OCI-LY3 (cell line): ENCODE data around the gene ZSCAN30.
"Not testable (repeated sequence)": the region's sequence is repeated elsewhere in the genome, so short reads cannot be mapped to it uniquely, and the experiment has no call there.

Source experiments
- H2AFZ ChIP-seq: fragments of 200-600, 300-600 bp; shearing (Covaris generic); 2 replicates; pipeline ENCODE4 v1.6.0; 2014; ENCODE audit warnings: antibody characterized with exemption, low read depth, low read length
- H3K27ac ChIP-seq: fragments of 200-600, 300-600 bp; sonication (generic); 2 replicates; pipeline ENCODE4 v1.5.1; 2014; ENCODE audit warnings: mild to moderate bottlenecking, low read length, moderate library complexity, mixed read lengths
- H3K27me3 ChIP-seq: fragments of 200-600, 300-600 bp; sonication (generic); 2 replicates; pipeline ENCODE4 v1.6.1; 2014; ENCODE audit warnings: low read depth, low read length, mixed read lengths
- H3K36me3 ChIP-seq: fragments of 200-600, 300-600 bp; sonication (generic); replicated peaks from 2 replicates; pipeline ENCODE3; 2014; ENCODE audit warnings: low read depth, low read length, mixed read lengths
- H3K4me1 ChIP-seq: fragments of 300-600, 200-600 bp; sonication (generic); 2 replicates; pipeline ENCODE4 v1.6.1; 2014; ENCODE audit warnings: low read length, mixed read lengths
- H3K4me2 ChIP-seq: fragments of 200-600, 300-600 bp; sonication (generic); 2 replicates; pipeline ENCODE4 v1.6.1; 2014; ENCODE audit warnings: low read length, mixed read lengths
- H3K4me3 ChIP-seq: fragments of 300-600, 200-600 bp; sonication (generic); 2 replicates; pipeline ENCODE4 v1.5.1; 2014; ENCODE audit warnings: antibody characterized with exemption, mild to moderate bottlenecking, low read length, moderate library complexity
- H3K79me2 ChIP-seq: fragments of 300-600, 200-600 bp; shearing (Covaris generic); 2 replicates; pipeline ENCODE4 v1.6.1; 2014; ENCODE audit warnings: mild to moderate bottlenecking, low read length, mixed read lengths
- H3K9ac ChIP-seq: fragments of 300-600, 200-600 bp; shearing (Covaris generic); 2 replicates; pipeline ENCODE4 v1.6.0; 2014; ENCODE audit warnings: mild to moderate bottlenecking, low read length, moderate library complexity
- H3K9me3 ChIP-seq: fragments of 200-600, 300-600 bp; shearing (Covaris generic); 2 replicates; pipeline ENCODE4 v1.6.1; 2014; ENCODE audit warnings: low read length, mixed read lengths; ENCODE audit not compliant: insufficient read depth
- H4K20me1 ChIP-seq: fragments of 200-600, 300-600 bp; sonication (generic); 2 replicates; pipeline ENCODE4 v1.6.1; 2016; ENCODE audit warnings: low read length, mixed read lengths; ENCODE audit not compliant: insufficient read depth
- EZH2phosphoT487 ChIP-seq: fragments of 200-600 bp; shearing (Covaris generic); IDR thresholded peaks from 2 replicates; pipeline ENCODE4 v1.6.1; 2018; ENCODE audit warnings: antibody characterized with exemption, mixed run types, low read depth
- TF ChIP-seq, protein P1 (sequence below): fragments of 200-600, 300-600 bp; sonication (generic); IDR thresholded peaks from 2 replicates; pipeline ENCODE4 v1.5.1; 2014; ENCODE audit warnings: antibody characterized with exemption, low read length, low read depth

ZSCAN30 gene

DNA sequence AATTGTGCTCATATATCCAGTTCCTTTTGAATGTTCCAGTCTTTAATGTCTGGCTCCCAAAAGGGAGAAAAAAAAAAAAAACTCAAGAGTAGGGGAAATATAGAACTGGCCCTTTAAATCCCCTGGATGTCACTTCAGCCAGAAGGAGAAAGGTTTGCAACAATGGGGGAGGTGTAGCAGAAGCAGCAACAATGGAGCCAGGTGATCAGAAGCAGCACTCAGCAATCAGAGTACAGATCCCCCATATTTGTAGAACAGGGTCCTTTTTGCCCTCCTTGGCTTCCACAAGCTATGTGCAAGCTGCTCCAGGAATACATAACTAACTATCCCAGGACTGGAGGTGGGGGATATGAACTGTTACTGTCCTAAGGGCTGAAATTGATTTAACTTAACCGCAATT lies 75.0 kb downstream of the ZSCAN30 start:
- no peaks in the 10 kb centered on the region for H3K27me3 ChIP-seq

GRCh38 chr18:35205746-35206458 lies 84.1 kb downstream of the ZSCAN30 start:
- H2AFZ ChIP-seq, H3K9me3 ChIP-seq, H3K4me1 ChIP-seq, H3K79me2 ChIP-seq, H3K36me3 ChIP-seq, H3K4me2 ChIP-seq, H3K4me3 ChIP-seq, H4K20me1 ChIP-seq, H3K9ac ChIP-seq, H3K27ac ChIP-seq, H3K27me3 ChIP-seq: not testable (repeated sequence)

More for the DNA sequence above, 75.0 kb downstream of the ZSCAN30 start:
- H3K4me1 ChIP-seq, result no peaks in the 10 kb centered on the region
- no peaks in the 10 kb centered on the region for H3K36me3 ChIP-seq
- H2AFZ ChIP-seq, result no peak overlapping the region
- H3K4me3 ChIP-seq, result no peak overlapping the region
- no peak overlapping the region for H3K4me2 ChIP-seq
- H3K9ac ChIP-seq, result no peak overlapping the region
- H4K20me1 ChIP-seq, result no peaks in the 10 kb centered on the region
- H3K27ac ChIP-seq, result no peak overlapping the region
- TF ChIP-seq, protein P1, sequence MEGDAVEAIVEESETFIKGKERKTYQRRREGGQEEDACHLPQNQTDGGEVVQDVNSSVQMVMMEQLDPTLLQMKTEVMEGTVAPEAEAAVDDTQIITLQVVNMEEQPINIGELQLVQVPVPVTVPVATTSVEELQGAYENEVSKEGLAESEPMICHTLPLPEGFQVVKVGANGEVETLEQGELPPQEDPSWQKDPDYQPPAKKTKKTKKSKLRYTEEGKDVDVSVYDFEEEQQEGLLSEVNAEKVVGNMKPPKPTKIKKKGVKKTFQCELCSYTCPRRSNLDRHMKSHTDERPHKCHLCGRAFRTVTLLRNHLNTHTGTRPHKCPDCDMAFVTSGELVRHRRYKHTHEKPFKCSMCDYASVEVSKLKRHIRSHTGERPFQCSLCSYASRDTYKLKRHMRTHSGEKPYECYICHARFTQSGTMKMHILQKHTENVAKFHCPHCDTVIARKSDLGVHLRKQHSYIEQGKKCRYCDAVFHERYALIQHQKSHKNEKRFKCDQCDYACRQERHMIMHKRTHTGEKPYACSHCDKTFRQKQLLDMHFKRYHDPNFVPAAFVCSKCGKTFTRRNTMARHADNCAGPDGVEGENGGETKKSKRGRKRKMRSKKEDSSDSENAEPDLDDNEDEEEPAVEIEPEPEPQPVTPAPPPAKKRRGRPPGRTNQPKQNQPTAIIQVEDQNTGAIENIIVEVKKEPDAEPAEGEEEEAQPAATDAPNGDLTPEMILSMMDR, result no peak
- TF ChIP-seq EZH2phosphoT487, result no peak
- no peaks in the 10 kb centered on the region for H3K79me2 ChIP-seq
- no peaks in the 10 kb centered on the region for H3K9me3 ChIP-seq

DNA sequence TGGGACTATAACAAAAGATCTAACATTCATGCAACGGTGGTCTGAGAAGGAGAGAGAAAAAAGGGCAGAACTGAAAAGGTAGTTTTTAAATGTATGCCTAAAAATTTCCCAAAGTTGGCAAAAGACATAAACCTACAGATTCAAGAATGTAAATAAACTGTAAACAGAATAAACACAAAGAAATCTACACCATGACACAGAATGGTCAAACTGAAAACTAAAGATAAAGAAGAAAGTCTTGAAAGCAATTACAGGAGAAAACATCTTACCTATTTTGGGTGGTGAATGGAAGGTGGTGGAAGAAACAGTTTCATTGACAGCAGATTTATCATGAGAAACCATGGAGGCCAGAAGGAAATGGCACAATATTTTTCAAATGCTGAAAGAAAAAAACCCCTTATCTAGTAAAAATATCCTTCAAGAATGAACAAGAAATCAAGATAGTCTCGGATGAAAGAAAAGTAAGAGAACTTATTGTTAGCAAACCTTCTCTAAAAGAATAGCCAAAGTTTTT lies 84.8 kb downstream of the ZSCAN30 start:
- Histone ChIP-seq H4K20me1 (no peaks in the 10 kb centered on the region), H3K4me3 (no peak overlapping the region), H3K4me1 (no peaks in the 10 kb centered on the region), H3K9ac (no peak overlapping the region), H3K27me3 (no peaks in the 10 kb centered on the region), H3K36me3 (peaks cover 3% of the 10 kb centered on the region), H3K4me2 (no peak overlapping the region), H3K79me2 (no peaks in the 10 kb centered on the region), H3K9me3 (0 out of 2 replicates have a peak, but pooled peaks cover 3% of the 10 kb centered on the region), H3K27ac (no peak overlapping the region), H2AFZ (no peak overlapping the region)
- no peak for TF ChIP-seq EZH2phosphoT487

DNA sequence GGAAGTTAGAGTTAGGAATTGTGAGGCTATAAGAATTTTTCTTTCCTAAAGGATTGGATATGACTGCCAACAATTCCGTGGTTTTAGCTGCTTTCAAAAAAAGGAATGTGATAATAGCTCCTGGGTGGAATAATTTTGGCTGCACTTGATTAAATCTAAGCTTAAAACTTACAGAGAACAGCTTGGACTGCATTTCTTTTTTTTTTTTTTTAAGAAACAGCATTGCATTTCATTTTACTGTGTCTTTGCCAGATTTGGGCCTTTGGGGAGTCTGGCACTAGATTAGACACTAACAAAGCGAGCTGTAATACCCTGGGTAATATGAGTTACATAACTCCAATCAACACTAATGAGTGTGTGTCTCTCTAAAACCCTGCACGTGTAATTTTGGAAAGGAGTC lies 87.0 kb downstream of the ZSCAN30 start:
- no peak overlapping the region for H3K4me2 ChIP-seq
- H3K27me3 ChIP-seq, result no peaks in the 10 kb centered on the region
- TF ChIP-seq, protein P1, result no peak
- TF ChIP-seq EZH2phosphoT487, result no peak
- H3K27ac ChIP-seq, result no peak overlapping the region
- H2AFZ ChIP-seq, result no peak overlapping the region
- no peaks in the 10 kb centered on the region for H4K20me1 ChIP-seq
- H3K4me1 ChIP-seq, result no peaks in the 10 kb centered on the region
- H3K36me3 ChIP-seq, result peaks cover 3% of the 10 kb centered on the region
- no peak overlapping the region for H3K9ac ChIP-seq
- 0 out of 2 replicates have a peak, but pooled peaks cover 3% of the 10 kb centered on the region for H3K9me3 ChIP-seq
- H3K4me3 ChIP-seq, result no peak overlapping the region
- no peaks in the 10 kb centered on the region for H3K79me2 ChIP-seq

DNA sequence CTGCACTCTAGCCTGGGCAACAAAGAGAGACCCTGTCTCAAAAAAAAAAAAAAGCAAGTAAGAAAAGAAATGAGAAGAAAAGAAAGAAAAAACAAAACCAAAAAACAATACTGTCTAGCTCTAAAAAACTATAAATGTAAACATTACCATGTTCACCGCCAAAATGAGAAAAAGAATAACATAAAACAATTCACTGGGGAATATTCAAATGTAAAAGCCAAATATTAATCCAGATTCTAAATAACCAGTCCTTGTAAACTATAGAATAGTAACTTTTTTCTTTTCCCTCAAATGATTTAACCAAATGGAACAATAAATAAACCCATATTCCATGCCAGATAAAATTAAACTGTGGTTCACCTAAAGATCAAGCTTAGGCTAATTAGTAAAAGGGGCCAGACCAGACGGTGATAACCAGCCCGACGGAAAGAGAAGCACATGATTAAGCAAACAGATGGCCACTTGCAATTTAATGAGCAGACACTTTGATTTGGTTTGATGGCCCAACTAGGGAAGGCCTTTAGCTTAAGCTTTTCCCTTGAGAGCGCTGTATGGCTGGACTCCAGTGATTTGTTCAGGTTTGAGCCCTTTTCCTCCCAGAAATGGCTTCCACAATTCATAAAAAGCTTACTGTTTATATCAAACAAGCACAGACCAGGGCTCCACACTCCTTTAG lies 88.6 kb downstream of the ZSCAN30 start:
- no peaks in the 10 kb centered on the region for H3K79me2 ChIP-seq
- no peak overlapping the region for H2AFZ ChIP-seq
- peaks cover 3% of the 10 kb centered on the region for H3K36me3 ChIP-seq
- no peak overlapping the region for H3K9ac ChIP-seq
- H3K4me1 ChIP-seq, result no peaks in the 10 kb centered on the region
- H3K27me3 ChIP-seq, result no peaks in the 10 kb centered on the region
- no peak overlapping the region for H3K4me3 ChIP-seq
- no peak overlapping the region for H3K27ac ChIP-seq
- 0 out of 2 replicates have a peak, but pooled peaks cover 3% of the 10 kb centered on the region for H3K9me3 ChIP-seq
- H4K20me1 ChIP-seq, result no peaks in the 10 kb centered on the region
- no peak for TF ChIP-seq EZH2phosphoT487
- TF ChIP-seq, protein P1, result no peak
- no peak overlapping the region for H3K4me2 ChIP-seq
